HEK293T (cell line): ENCODE results near the gene MACROD2.

ENCODE experiments used
- BHLHE40 ChIP-seq: fragments of 450-650 bp; IDR thresholded peaks from 2 replicates; pipeline ENCODE4 v1.6.1; 2016; ENCODE audit warnings: mild to moderate bottlenecking, moderate library complexity, borderline replicate concordance
- CTBP1 ChIP-seq: fragments of 450-650 bp; IDR thresholded peaks from 2 replicates; pipeline ENCODE4 v1.6.1; 2016; ENCODE audit warnings: borderline replicate concordance
- ELF4 ChIP-seq: fragments of 450-650 bp; IDR thresholded peaks from 2 replicates; pipeline ENCODE4 v1.6.1; 2017; ENCODE audit warnings: antibody characterized with exemption
- FOXK2 ChIP-seq: fragments of 450-650 bp; IDR thresholded peaks from 2 replicates; pipeline ENCODE4 v1.6.1; 2016; ENCODE audit warnings: mild to moderate bottlenecking
- L3MBTL2 ChIP-seq: fragments of 450-650 bp; conservative IDR thresholded peaks from 2 replicates; pipeline ENCODE4 v1.6.1; 2016; ENCODE audit warnings: mild to moderate bottlenecking
- SUZ12 ChIP-seq: fragments of 450-650 bp; IDR thresholded peaks from 2 replicates; pipeline ENCODE4 v1.6.1; 2016; ENCODE audit warnings: mild to moderate bottlenecking
- ZNF384 ChIP-seq: fragments of 450-650 bp; IDR thresholded peaks from 2 replicates; pipeline ENCODE4 v1.6.1; 2016

DNA sequence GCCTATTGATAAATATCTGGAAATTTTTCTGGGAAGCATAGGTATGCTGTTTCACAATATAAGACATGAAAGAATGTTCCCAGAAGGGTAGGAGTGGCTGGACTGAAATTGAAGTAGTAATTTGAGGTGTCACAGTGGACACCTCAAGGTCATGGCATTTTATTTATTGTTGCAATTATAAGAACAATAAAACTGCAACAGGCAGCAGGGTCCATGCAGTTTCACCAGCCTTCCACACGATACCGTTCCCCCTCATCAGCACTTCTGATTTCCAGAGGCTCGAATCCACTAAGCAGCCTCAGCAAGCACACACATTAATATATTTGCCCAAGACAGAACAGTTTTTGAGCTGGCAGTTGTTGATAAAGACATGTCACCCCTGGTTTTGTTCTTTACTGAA lies 1540.5 kb downstream of the MACROD2 start:
- TF ChIP-seq L3MBTL2 (no peak), ELF4 (no peak), BHLHE40 (no peak), CTBP1 (no peak), ZNF384 (no peak), FOXK2 (no peak), SUZ12 (no peak)
